A549 (cell line): Measurements from ENCODE around the gene SMTNL2. TPM values are rescaled to one million over a fixed set of nuclear protein-coding genes. Genes with fewer than 3 reads are reported as not detected.

Experiments used
- ATAC-seq, 2 experiments: fragments of 200-7000 bp in 1 of 2; fragments of >200 bp in 1 of 2; cut with Nextera tagmentation in 1 of 2; cut with Tn5 transposase in 1 of 2; 3 replicates each; pipeline versions ENCODE4 v1.8.0 to v1.9.1; 2018 to 2020; ENCODE audit warnings: mild to moderate bottlenecking in 1 of 2, moderate library complexity in 1 of 2
- CTCF ChIA-PET: fragments of 300-600 bp; sonication (Branson Sonifier 250); formaldehyde crosslinking; extraction: SDS; loops from one replicate; lab custom pipeline; 2021; ENCODE audit warnings: antibody characterized with exemption, inconsistent platforms; lab: Yijun Ruan, JAX
- POLR2A ChIA-PET: fragments of 350-600 bp; formaldehyde crosslinking; extraction: SDS; loops from one replicate; lab custom pipeline; 2021; ENCODE audit warnings: antibody characterized with exemption, inconsistent platforms; lab: Yijun Ruan, JAX
- DNase-seq, 2 experiments: peaks; one replicate each; pipeline versions ENCODE4 v3.0.0 to v3.0.0-alpha.2; 2011 to 2016; ENCODE audit warnings: low read depth in 1 of 2, low spot score in 1 of 2
- FAIRE-seq: peaks from 2 replicates; lab custom pipeline; 2011; peaks lifted over from hg19 to GRCh38; lab: Jason Lieb, UNC
- H3K27ac ChIP-seq, 2 experiments: fragments of >200 bp; sonication (Bioruptor Twin); formaldehyde crosslinking; 3 replicates each; pipeline ENCODE4 v1.5.1; 2016 to 2017
- H3K4me1 ChIP-seq: fragments of >200 bp; sonication (Bioruptor Twin); formaldehyde crosslinking; 3 replicates; pipeline ENCODE4 v1.6.1; 2016
- H3K4me2 ChIP-seq: fragments of >200 bp; sonication (Bioruptor Twin); formaldehyde crosslinking; 3 replicates; pipeline ENCODE4 v1.6.1; 2016
- H3K4me3 ChIP-seq: fragments of >200 bp; sonication (Bioruptor Twin); formaldehyde crosslinking; 3 replicates; pipeline ENCODE4 v1.5.1; 2016
- H3K9me3 ChIP-seq: fragments of >200 bp; sonication (Bioruptor Twin); formaldehyde crosslinking; 3 replicates; pipeline ENCODE4 v1.6.1; 2016
- BHLHE40 ChIP-seq: IDR thresholded peaks from 2 replicates; pipeline ENCODE4 v1.6.1; 2012; ENCODE audit warnings: low read depth, low read length, inconsistent platforms
- CEBPB ChIP-seq, 2 experiments: fragments of >200 bp in 1 of 2; sonication (Bioruptor Twin) in 1 of 2; formaldehyde crosslinking in 1 of 2; IDR thresholded peaks; 2 replicates each; pipeline ENCODE4 v1.6.1; 2012 to 2016
- EHF ChIP-seq: fragments of 250-450 bp; sonication (Bioruptor Pico); IDR thresholded peaks from 2 replicates; pipeline ENCODE4 v1.5.0; 2020; ENCODE audit warnings: mild to moderate bottlenecking
- EHMT2 ChIP-seq: fragments of 200-600 bp; sonication (generic); IDR thresholded peaks from 2 replicates; pipeline ENCODE4 v1.6.1; 2016; ENCODE audit warnings: antibody characterized with exemption, low read depth, mild to moderate bottlenecking, moderate library complexity
- ELK1 ChIP-seq: fragments of 150-350 bp; IDR thresholded peaks from 2 replicates; pipeline ENCODE4 v1.6.1; 2014; ENCODE audit warnings: low read depth, mild to moderate bottlenecking, low read length
- EP300 ChIP-seq, 2 experiments: fragments of >200 bp; sonication (Bioruptor Twin); formaldehyde crosslinking; IDR thresholded peaks; 2 replicates in 1 of 2; 3 replicates in 1 of 2; pipeline ENCODE4 v1.6.1; 2016 to 2017
- FOSB ChIP-seq: fragments of 250-450 bp; sonication (Bioruptor Pico); IDR thresholded peaks from 2 replicates; pipeline ENCODE4 v1.5.0; 2020; ENCODE audit warnings: mild to moderate bottlenecking, moderate library complexity
- FOSL2 ChIP-seq, 2 experiments: fragments of 450-650 bp in 1 of 2; fragments of >200 bp in 1 of 2; sonication (Bioruptor Twin) in 1 of 2; formaldehyde crosslinking; IDR thresholded peaks; 2 replicates each; pipeline versions ENCODE4 v1.5.0 to v1.6.1; 2016 to 2020; ENCODE audit warnings: mild to moderate bottlenecking in 1 of 2, moderate library complexity in 1 of 2
- FOXS1 ChIP-seq: fragments of 250-450 bp; sonication (Bioruptor Pico); IDR thresholded peaks from 2 replicates; pipeline ENCODE4 v1.5.0; 2020; ENCODE audit warnings: mild to moderate bottlenecking, moderate library complexity
- GATA3 ChIP-seq: IDR thresholded peaks from 2 replicates; pipeline ENCODE4 v1.6.1; 2012; ENCODE audit warnings: borderline replicate concordance
- HOXB5 ChIP-seq: fragments of 250-450 bp; sonication (Bioruptor Pico); IDR thresholded peaks from 2 replicates; pipeline ENCODE4 v1.5.0; 2020; ENCODE audit warnings: mild to moderate bottlenecking, moderate library complexity
- JUN ChIP-seq, 2 experiments: fragments of >200 bp; sonication (Bioruptor Twin); formaldehyde crosslinking; IDR thresholded peaks; 2 replicates in 1 of 2; 3 replicates in 1 of 2; pipeline ENCODE4 v1.6.1; 2016 to 2017
- JUNB ChIP-seq: fragments of >200 bp; sonication (Bioruptor Twin); formaldehyde crosslinking; IDR thresholded peaks from 2 replicates; pipeline ENCODE4 v1.6.1; 2016
- KDM5A ChIP-seq: fragments of 200-600 bp; sonication (generic); IDR thresholded peaks from 2 replicates; pipeline ENCODE4 v1.6.1; 2016; ENCODE audit warnings: antibody characterized with exemption, mild to moderate bottlenecking
- PHF8 ChIP-seq: fragments of 200-600 bp; sonication (generic); IDR thresholded peaks from 2 replicates; pipeline ENCODE4 v1.6.1; 2016; ENCODE audit warnings: low read depth, mild to moderate bottlenecking, antibody characterized with exemption, moderate library complexity, borderline replicate concordance
- POLR2AphosphoS2 ChIP-seq: conservative IDR thresholded peaks from 2 replicates; pipeline ENCODE4 v1.6.1; 2012; ENCODE audit warnings: low read length, improper control_type of control experiment, inconsistent platforms
- RAD21 ChIP-seq, 2 experiments: fragments of >200 bp in 1 of 2; sonication (Bioruptor Twin) in 1 of 2; formaldehyde crosslinking in 1 of 2; IDR thresholded peaks in 1 of 2; conservative IDR thresholded peaks in 1 of 2; 2 replicates in 1 of 2; 3 replicates in 1 of 2; pipeline ENCODE4 v1.6.1; 2012 to 2018; ENCODE audit warnings: inconsistent platforms in 1 of 2
- RFX5 ChIP-seq: fragments of 450-650 bp; IDR thresholded peaks from 2 replicates; pipeline ENCODE4 v1.7.1; 2014; ENCODE audit warnings: antibody characterized with exemption, mild to moderate bottlenecking, moderate library complexity
- RNF2 ChIP-seq: fragments of 200-600 bp; sonication (generic); IDR thresholded peaks from 2 replicates; pipeline ENCODE4 v1.6.1; 2016; ENCODE audit warnings: low read depth, mild to moderate bottlenecking, antibody characterized with exemption, moderate library complexity, borderline replicate concordance
- SREBF2 ChIP-seq: fragments of 450-650 bp; IDR thresholded peaks from 2 replicates; pipeline ENCODE4 v1.6.1; 2014; ENCODE audit warnings: mild to moderate bottlenecking, moderate library complexity
- ZC3H11A ChIP-seq: fragments of 450-650 bp; IDR thresholded peaks from 2 replicates; pipeline ENCODE4 v1.6.1; 2014; ENCODE audit warnings: antibody characterized with exemption, mild to moderate bottlenecking
- ZNF302 ChIP-seq: fragments of 250-450 bp; sonication (Bioruptor Pico); IDR thresholded peaks from 2 replicates; pipeline ENCODE4 v1.9.0; 2021; ENCODE audit warnings: inconsistent platforms, mild to moderate bottlenecking, moderate library complexity
- WGBS: methylation state at CpG from one replicate; pipeline ENCODE4 v1.1.6; 2017; ENCODE audit errors: missing lambda C conversion rate; 5-methylcytosine and 5-hydroxymethylcytosine counted together
- polyA plus RNA-seq, 4 experiments: library from polyadenylated mRNA; depleted of rRNA in 3 of 4; stranded (reverse); fragments of >200 nt; fragmentation: RNase III in 1 of 4; extraction: RNeasy Plus Mini Kit Qiagen cat#74134 plus additional on column Dnase treatment in 1 of 4; gene quantifications; 2 replicates in 3 of 4; 3 replicates in 1 of 4; pipeline ENCODE4 v1.2.3, GENCODE V29; 2011 to 2017

Gene SMTNL2
- polyA plus RNA-seq, 2 of the 4 experiments (the other 2 are of a cell fraction) = 0.05 to 0.06 TPM

- no peak overlapping the region for H3K4me3 ChIP-seq
- POLR2A ChIA-PET = interaction anchor here (0.8 to 1.3 kb wide), 2 partner anchors 10 to 19 kb away, joined by 3 to 4 read pairs; partner anchors contain the start of gene MYBBP1A
- DNase-seq = no peak
- no peak overlapping the region for H3K27ac ChIP-seq
- no peak for ATAC-seq
- peaks cover 20% of the 10 kb centered on the region for H3K4me1 ChIP-seq
- no peaks in the 10 kb centered on the region for H3K9me3 ChIP-seq
- TF ChIP-seq ZC3H11A (no peak), EP300 (IDR thresholded peaks at IDR 0.05) (no peak), RNF2 (no peak), JUNB (no peak), EHF (CRISPR knock-in tag) (no peak), KDM5A (no peak), FOXS1 (CRISPR knock-in tag) (no peak), BHLHE40 (no peak), SREBF2 (no peak), ZNF302 (CRISPR knock-in tag) (no peak)
- TF ChIP-seq, all 56 proteins: peak for 0
- no peak overlapping the region for H3K4me2 ChIP-seq
- no peak for FAIRE-seq
- CTCF ChIA-PET = interaction anchor here (0.9 to 3.6 kb wide), 7 partner anchors 10 to 116 kb away, joined by 3 to 25 read pairs (median 3); no protein-coding TSS in a partner anchor
- WGBS = 95% methylated on average over 14 of the region's 19 CpGs
These were observed 48.0 kb upstream of the SMTNL2 start for GRCh38 chr17:4536259-4536741.

DNA sequence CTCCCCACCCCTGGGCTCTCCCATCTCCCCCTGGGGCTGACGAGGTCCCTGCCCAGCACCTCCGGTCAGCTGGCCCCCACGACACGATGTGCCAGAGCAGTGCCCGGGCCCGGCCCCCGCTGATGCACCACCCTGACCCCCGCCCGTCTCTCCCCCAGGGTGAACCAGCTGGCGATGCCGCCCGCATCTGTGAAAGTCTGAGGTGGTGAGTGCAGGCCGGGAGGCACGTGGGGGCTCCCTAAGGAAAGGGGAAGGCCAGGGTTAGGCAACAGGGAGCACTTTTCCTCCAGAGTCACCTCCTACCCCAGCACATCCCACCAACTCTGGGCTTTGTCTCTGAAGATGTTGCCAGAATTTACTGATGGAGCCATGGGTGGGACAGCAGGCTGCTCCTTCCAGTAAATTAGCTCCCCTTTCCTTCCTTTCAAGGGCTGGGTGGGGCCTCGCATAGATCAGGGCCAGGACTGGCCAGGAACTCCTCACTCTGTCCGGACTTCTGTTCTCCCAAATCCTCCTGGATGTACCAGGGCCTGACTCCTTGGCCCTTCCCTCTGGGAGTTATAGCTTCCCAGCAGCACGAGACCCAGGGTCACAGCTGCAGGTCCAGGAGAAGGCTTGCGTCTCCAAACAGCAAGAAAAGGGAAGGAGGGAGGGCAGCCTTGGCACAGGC, 47.5 kb upstream of the SMTNL2 start:
- H3K9me3 ChIP-seq = no peaks in the 10 kb centered on the region
- ATAC-seq (no peak), FAIRE-seq (no peak), DNase-seq (no peak)
- POLR2A ChIA-PET = interaction anchor here (0.8 to 2.1 kb wide), 2 partner anchors 9 to 18 kb away, joined by 3 to 8 read pairs (median 4); partner anchors contain the start of gene MYBBP1A
- H3K4me3 ChIP-seq = no peak overlapping the region
- H3K27ac ChIP-seq = no peak overlapping the region
- WGBS = 90% methylated on average over 16 of the region's 18 CpGs
- H3K4me2 ChIP-seq = no peak overlapping the region
- no peak for TF ChIP-seq RNF2
- TF ChIP-seq RFX5 = no peak
- no peak for TF ChIP-seq EHF (CRISPR knock-in tag)
- no peak for TF ChIP-seq HOXB5 (CRISPR knock-in tag)
- no peak for TF ChIP-seq EP300 (IDR thresholded peaks at IDR 0.05)
- no peak for TF ChIP-seq FOSB (CRISPR knock-in tag)
- TF ChIP-seq PHF8 = no peak
- no peak for TF ChIP-seq SREBF2
- TF ChIP-seq POLR2AphosphoS2 = no peak; the same call in 1 of the 2 replicates
- no peak for TF ChIP-seq CEBPB (IDR thresholded peaks at IDR 0.05)
- TF ChIP-seq FOSL2 (IDR thresholded peaks at IDR 0.05) = no peak
- no peak for TF ChIP-seq FOSL2 (CRISPR knock-in tag; IDR thresholded peaks at IDR 0.05)
- no peak for TF ChIP-seq JUN (IDR thresholded peaks at IDR 0.05)
- no peak for TF ChIP-seq ELK1
- TF ChIP-seq EHMT2 = no peak
- no peak for TF ChIP-seq GATA3
- TF ChIP-seq RAD21 (conservative IDR thresholded peaks at IDR 0.05 in 1 of 2, IDR thresholded peaks at IDR 0.05 in 1 of 2) = no peak
- H3K4me1 ChIP-seq = peaks cover 20% of the 10 kb centered on the region
- CTCF ChIA-PET = interaction anchor here (0.8 to 3.6 kb wide), 8 partner anchors 10 to 117 kb away, joined by 3 to 25 read pairs (median 3); no protein-coding TSS in a partner anchor
